Keratinocyte (primary cell): ENCODE measurements around the gene SCAMP2. TPM values are rescaled to one million over a fixed set of nuclear protein-coding genes. Genes with fewer than 3 reads are reported as not detected.
A peak's percentile ranks its signal among the peaks of the same experiment; 100 is the strongest.

Source experiments
- DNase-seq: peaks from one replicate; pipeline ENCODE4 v3.0.0-alpha.2; 2011; ENCODE audit warnings: low read depth, missing footprints, low spot score
- FAIRE-seq: peaks from 2 replicates; lab custom pipeline; 2011; peaks lifted over from hg19 to GRCh38; lab: Jason Lieb, UNC
- H2AFZ ChIP-seq: 2 replicates; pipeline ENCODE4 v1.6.0; 2012; ENCODE audit warnings: low read length, control low read depth, inconsistent platforms; ENCODE audit not compliant: control insufficient read depth
- H3K27ac ChIP-seq: 2 replicates; pipeline ENCODE4 v1.5.1; 2011; ENCODE audit warnings: low read length; ENCODE audit not compliant: control insufficient read depth, insufficient read depth
- H3K27me3 ChIP-seq: 3 replicates; pipeline ENCODE4 v1.6.0; 2011; ENCODE audit warnings: low read length; ENCODE audit not compliant: control insufficient read depth, insufficient read depth; ENCODE audit errors: extremely low read depth
- H3K36me3 ChIP-seq, 2 experiments: 2 replicates in 1 of 2; 3 replicates in 1 of 2; pipeline ENCODE4 v1.5.1; 2011; ENCODE audit warnings: low read length in 2 of 2, mild to moderate bottlenecking in 1 of 2; ENCODE audit not compliant: control insufficient read depth in 2 of 2, insufficient read depth in 2 of 2; ENCODE audit errors: extremely low read depth in 1 of 2
- H3K4me1 ChIP-seq: 3 replicates; pipeline ENCODE4 v1.5.1; 2011; ENCODE audit warnings: low read length; ENCODE audit not compliant: control insufficient read depth, insufficient read depth; ENCODE audit errors: extremely low read depth
- H3K4me2 ChIP-seq: 3 replicates; pipeline ENCODE4 v1.6.0; 2011; ENCODE audit warnings: low read depth, low read length; ENCODE audit not compliant: control insufficient read depth, insufficient read depth; ENCODE audit errors: extremely low read depth
- H3K4me3 ChIP-seq, 3 experiments: fragments of 200-600 bp in 1 of 3; sonication (generic) in 1 of 3; 2 replicates in 2 of 3; 3 replicates in 1 of 3; pipeline ENCODE4 v1.5.1; 2011 to 2016; ENCODE audit warnings: low read length in 3 of 3, mild to moderate bottlenecking in 3 of 3, control low read depth in 2 of 3, inconsistent platforms in 1 of 3, low read depth in 1 of 3, mixed read lengths in 1 of 3, mixed run types in 1 of 3, moderate library complexity in 1 of 3; ENCODE audit not compliant: control insufficient read depth in 2 of 3, insufficient read depth in 2 of 3; ENCODE audit errors: extremely low read depth in 1 of 3
- H3K79me2 ChIP-seq: 2 replicates; pipeline ENCODE4 v1.6.0; 2012; ENCODE audit warnings: low read length; ENCODE audit not compliant: control insufficient read depth, insufficient read depth
- H3K9ac ChIP-seq: 3 replicates; pipeline ENCODE4 v1.6.0; 2011; ENCODE audit warnings: low read length; ENCODE audit not compliant: control insufficient read depth, insufficient read depth; ENCODE audit errors: extremely low read depth
- H3K9me1 ChIP-seq: 3 replicates; pipeline ENCODE4 v1.6.0; 2011; ENCODE audit warnings: low read length; ENCODE audit not compliant: control insufficient read depth, insufficient read depth; ENCODE audit errors: extremely low read depth
- H3K9me3 ChIP-seq: 2 replicates; pipeline ENCODE4 v1.5.1; 2012; ENCODE audit warnings: low read depth, low read length; ENCODE audit not compliant: control insufficient read depth
- H4K20me1 ChIP-seq: 3 replicates; pipeline ENCODE4 v1.6.0; 2011; ENCODE audit warnings: low read length; ENCODE audit not compliant: control insufficient read depth, insufficient read depth; ENCODE audit errors: extremely low read depth
- CTCF ChIP-seq, 3 experiments: IDR thresholded peaks in 1 of 3; conservative IDR thresholded peaks in 1 of 3; optimal IDR thresholded peaks in 1 of 3; 2 replicates in 2 of 3; 3 replicates in 1 of 3; pipeline versions ENCODE3 to v1.5.1; 2011; ENCODE audit warnings: low read length in 3 of 3, mild to moderate bottlenecking in 3 of 3, moderate library complexity in 2 of 3, control low read depth in 1 of 3, inconsistent platforms in 1 of 3; ENCODE audit not compliant: insufficient read depth in 2 of 3; ENCODE audit errors: extremely low read depth in 1 of 3
- EZH2 ChIP-seq: IDR thresholded peaks from one replicate; pipeline ENCODE4 v1.6.1; 2012; ENCODE audit warnings: inconsistent platforms, mild to moderate bottlenecking, low read length, moderate library complexity
- dilution Hi-C: fragments of 300-500 bp; cut with MboI; formaldehyde crosslinking; loops from one replicate; pipeline ENCODE4 v1.7.0; 2020; ENCODE audit warnings: low sequenced_read_pairs; ENCODE audit not compliant: extremely low pct_ligation_motif_present
- polyA plus RNA-seq, 5 experiments: library from polyadenylated mRNA; depleted of rRNA in 3 of 5; stranded (reverse) in 3 of 5; stranded (forward) in 1 of 5; unstranded in 1 of 5; fragments of >200 nt; gene quantifications; 1 replicate in 1 of 5; 2 replicates in 3 of 5; 3 replicates in 1 of 5; pipeline versions ENCODE4 v1.2.1 to v1.2.3, GENCODE V29; 2011 to 2012; ENCODE audit warnings: missing spikeins in 2 of 5, low read depth in 1 of 5, low replicate concordance in 1 of 5

SCAMP2 gene
- polyA plus RNA-seq, 1 donor (not counting 4 experiments of a cell fraction or from before 2014, with no cell fraction given): 72.8 TPM

GRCh38 chr15:74843891-74844299, 29.3 kb downstream of the SCAMP2 start:
- H2AFZ ChIP-seq: no peak overlapping the region
- dilution Hi-C loops: no loop called here
- H3K4me2 ChIP-seq: peak overlapping the region; percentile 87
- peak overlapping the region; percentile 81 for H3K9ac ChIP-seq
- H3K4me1 ChIP-seq: peaks cover 14% of the 10 kb centered on the region
- H3K36me3 ChIP-seq: peaks cover 0 to 19% of the 10 kb centered on the region in 2 experiments
- DNase-seq (no peak), FAIRE-seq (no peak)
- no peaks in the 10 kb centered on the region for H3K79me2 ChIP-seq
- H3K27ac ChIP-seq: no peak overlapping the region
- no peaks in the 10 kb centered on the region for H3K27me3 ChIP-seq
- H3K9me3 ChIP-seq: no peaks in the 10 kb centered on the region
- H3K4me3 ChIP-seq: no peak overlapping the region
- H4K20me1 ChIP-seq: no peaks in the 10 kb centered on the region
- H3K9me1 ChIP-seq: no peaks in the 10 kb centered on the region
- TF ChIP-seq CTCF (optimal IDR thresholded peaks at IDR 0.05 in 1 of 3, IDR thresholded peaks at IDR 0.05 in 1 of 3, conservative IDR thresholded peaks at IDR 0.05 in 1 of 3; ENCODE audit: extremely low read depth in 1 of 3, insufficient read depth in 2 of 3, low read length in 3 of 3) (no peak), EZH2 (no peak)

- peak overlapping the region; percentile 81 for H3K9ac ChIP-seq
- no peak for TF ChIP-seq CTCF (optimal IDR thresholded peaks at IDR 0.05 in 1 of 3, IDR thresholded peaks at IDR 0.05 in 1 of 3, conservative IDR thresholded peaks at IDR 0.05 in 1 of 3; ENCODE audit: extremely low read depth in 1 of 3, insufficient read depth in 2 of 3, low read length in 3 of 3)
- no peak for TF ChIP-seq EZH2
- H3K9me3 ChIP-seq: no peaks in the 10 kb centered on the region
- no peaks in the 10 kb centered on the region for H4K20me1 ChIP-seq
- peaks cover 14% of the 10 kb centered on the region for H3K4me1 ChIP-seq
- H3K79me2 ChIP-seq: no peaks in the 10 kb centered on the region
- DNase-seq (no peak), FAIRE-seq (no peak)
- H3K4me2 ChIP-seq: peak overlapping the region; percentile 87
- H2AFZ ChIP-seq: peak overlapping the region; percentile 40
- H3K9me1 ChIP-seq: no peaks in the 10 kb centered on the region
- no peaks in the 10 kb centered on the region for H3K27me3 ChIP-seq
- dilution Hi-C loops: no loop called here
- H3K36me3 ChIP-seq: peaks cover 4 to 18% of the 10 kb centered on the region in 2 experiments
- peak overlapping the region; percentile 35 to 87 (median 77) for H3K4me3 ChIP-seq
- peak overlapping the region; percentile 77 for H3K27ac ChIP-seq
Observed at GRCh38 chr15:74843445-74843828, 29.7 kb downstream of the SCAMP2 start.
